Stimulated activated CD8-positive, alpha-beta memory T cell treated with anti-CD3 and anti-CD28 coated beads, Interleukin-15, amount 100 ng/mL, for 1 hour (primary cell): ENCODE measurements around the gene CTAG1B.
"Not testable (repeated sequence)": the region's sequence is repeated elsewhere in the genome, so short reads cannot be mapped to it uniquely, and the experiment has no call there.

Experiments
- DNase-seq: peaks from one replicate; pipeline ENCODE4 v3.0.0-alpha.2; 2020; ENCODE audit warnings: low read depth

Gene CTAG1B

GRCh38 chrX:154620767-154621414 is 1.8 kb upstream of the CTAG1B start:
- not testable (repeated sequence) for DNase-seq

- DNase-seq, result not testable (repeated sequence)
Observed at GRCh38 chrX:154613586-154613985, 5.5 kb downstream of the CTAG1B start.

- not testable (repeated sequence) for DNase-seq
Observed at GRCh38 chrX:154611146-154611545, 7.9 kb downstream of the CTAG1B start.

GRCh38 chrX:154608823-154609222 is 10.3 kb downstream of the CTAG1B start:
- not testable (repeated sequence) for DNase-seq

- DNase-seq, result not testable (repeated sequence)
Observed at GRCh38 chrX:154607976-154608375, 11.1 kb downstream of the CTAG1B start.

GRCh38 chrX:154607370-154607769 is 11.7 kb downstream of the CTAG1B start:
- DNase-seq, result no peak

GRCh38 chrX:154605566-154605965 is 13.5 kb downstream of the CTAG1B start:
- no peak for DNase-seq

GRCh38 chrX:154603438-154604430 is 15.3 kb downstream of the CTAG1B start:
- DNase-seq, result no peak

GRCh38 chrX:154602766-154603437 is 16.2 kb downstream of the CTAG1B start:
- no peak for DNase-seq

GRCh38 chrX:154602226-154602625 is 16.9 kb downstream of the CTAG1B start:
- DNase-seq, result no peak

GRCh38 chrX:154600759-154601374 is 18.2 kb downstream of the CTAG1B start:
- DNase-seq, result no peak

GRCh38 chrX:154599531-154599930 is 19.6 kb downstream of the CTAG1B start:
- no peak for DNase-seq

GRCh38 chrX:154598656-154599055 is 20.4 kb downstream of the CTAG1B start:
- DNase-seq, result no peak

- DNase-seq, result no peak
Observed at GRCh38 chrX:154597221-154597620, 21.9 kb downstream of the CTAG1B start.

GRCh38 chrX:154596290-154596929 is 22.7 kb downstream of the CTAG1B start:
- no peak for DNase-seq

GRCh38 chrX:154595559-154596249 is 23.4 kb downstream of the CTAG1B start:
- no peak for DNase-seq

GRCh38 chrX:154594491-154594890 is 24.6 kb downstream of the CTAG1B start:
- no peak for DNase-seq

GRCh38 chrX:154593201-154593600 is 25.9 kb downstream of the CTAG1B start:
- DNase-seq, result no peak

- no peak for DNase-seq
Observed at GRCh38 chrX:154592505-154592904, 26.6 kb downstream of the CTAG1B start.

GRCh38 chrX:154590415-154590814 is 28.7 kb downstream of the CTAG1B start:
- DNase-seq, result not testable (repeated sequence)
